Measurements from ENCODE around the gene BEX1.
"Not testable (repeated sequence)": the region's sequence is repeated elsewhere in the genome, so short reads cannot be mapped to it uniquely, and the experiment has no call there.

BEX1 gene

GRCh38 chrX:103063918-103064434 is at the start of gene BEX1:
Gene BEX1 (minus strand): TSS chrX:103064171. CDS start chrX:103063274, 897 bp downstream.
- DNase-seq (ENCODE audit: low spot score): no peak

- not testable (repeated sequence) for DNase-seq (ENCODE audit: low spot score)
Measured at GRCh38 chrX:103109497-103109896, 45.5 kb upstream of the BEX1 start.

GRCh38 chrX:103107836-103108235 is 43.9 kb upstream of the BEX1 start:
- DNase-seq (ENCODE audit: low spot score): no peak

- DNase-seq (ENCODE audit: low spot score): not testable (repeated sequence)
Measured at GRCh38 chrX:103107227-103107737, 43.3 kb upstream of the BEX1 start.

GRCh38 chrX:103104370-103104769 is 40.4 kb upstream of the BEX1 start:
- DNase-seq (ENCODE audit: low spot score): not testable (repeated sequence)

- not testable (repeated sequence) for DNase-seq (ENCODE audit: low spot score)
Measured at GRCh38 chrX:103103866-103104265, 39.9 kb upstream of the BEX1 start.

- no peak for DNase-seq (ENCODE audit: low spot score)
Measured at GRCh38 chrX:103101299-103102042, 37.5 kb upstream of the BEX1 start.

GRCh38 chrX:103100484-103100883 is 36.5 kb upstream of the BEX1 start:
- no peak for DNase-seq (ENCODE audit: low spot score)

GRCh38 chrX:103099691-103100090 is 35.7 kb upstream of the BEX1 start:
- DNase-seq (ENCODE audit: low spot score): no peak

GRCh38 chrX:103098488-103098887 is 34.5 kb upstream of the BEX1 start:
- no peak for DNase-seq (ENCODE audit: low spot score)

GRCh38 chrX:103092942-103093341 is 29.0 kb upstream of the BEX1 start, which contains the start of gene NXF3:
Gene NXF3 (minus strand): TSS chrX:103093143. CDS start chrX:103093023, 120 bp downstream.
- no peak for DNase-seq (ENCODE audit: low spot score)

GRCh38 chrX:103081051-103081450 is 17.1 kb upstream of the BEX1 start:
- no peak for DNase-seq (ENCODE audit: low spot score)

GRCh38 chrX:103073467-103073866 is 9.5 kb upstream of the BEX1 start:
- peak; percentile 2 for DNase-seq (ENCODE audit: low spot score)

GRCh38 chrX:103066606-103067005 is 2.6 kb upstream of the BEX1 start:
- DNase-seq (ENCODE audit: low spot score): no peak

- peak; percentile 6 for DNase-seq (ENCODE audit: low spot score)
Measured at GRCh38 chrX:103063191-103063845, 653 bp downstream of the BEX1 start.

GRCh38 chrX:103061486-103061885 is 2.5 kb downstream of the BEX1 start:
- DNase-seq (ENCODE audit: low spot score): no peak

GRCh38 chrX:103056902-103057301 is 7.1 kb downstream of the BEX1 start:
- no peak for DNase-seq (ENCODE audit: low spot score)

- DNase-seq (ENCODE audit: low spot score): no peak
Measured at GRCh38 chrX:103052625-103053024, 11.3 kb downstream of the BEX1 start.

- DNase-seq (ENCODE audit: low spot score): no peak
Measured at GRCh38 chrX:103051260-103051789, 12.6 kb downstream of the BEX1 start.

- not testable (repeated sequence) for DNase-seq (ENCODE audit: low spot score)
Measured at GRCh38 chrX:103033371-103033770, 30.6 kb downstream of the BEX1 start.

GRCh38 chrX:103017542-103017941 is 46.4 kb downstream of the BEX1 start:
- no peak for DNase-seq (ENCODE audit: low spot score)

GRCh38 chrX:103012945-103013344 is 51.0 kb downstream of the BEX1 start:
- no peak for DNase-seq (ENCODE audit: low spot score)

Data from COLO829 (cell line).